AG04450 (cell line): ENCODE measurements around the gene SLC35F1. TPM values are rescaled to one million over a fixed set of nuclear protein-coding genes. Genes with fewer than 3 reads are reported as not detected.

Experiments
- CTCF ChIA-PET: fragments of 300-600, 350-600 bp; formaldehyde crosslinking; extraction: SDS; loops from one replicate; lab custom pipeline; 2022; ENCODE audit warnings: antibody characterized with exemption, inconsistent platforms; lab: Charles Lee
- POLR2A ChIA-PET: fragments of 350-600 bp; formaldehyde crosslinking; extraction: SDS; loops from one replicate; lab custom pipeline; 2021; ENCODE audit warnings: antibody characterized with exemption, inconsistent platforms; lab: Yijun Ruan, JAX
- DNase-seq: peaks from one replicate; pipeline ENCODE4 v3.0.0-alpha.2; 2011; ENCODE audit warnings: low read depth, low spot score
- H3K27ac ChIP-seq: one replicate; pipeline ENCODE4 v1.5.1; 2012; ENCODE audit warnings: low read depth, low read length, control low read depth
- H3K27me3 ChIP-seq: one replicate; pipeline ENCODE4 v1.6.0; 2012; ENCODE audit warnings: low read length; ENCODE audit not compliant: control insufficient read depth, insufficient read depth
- H3K4me3 ChIP-seq: 2 replicates; pipeline ENCODE4 v1.5.1; 2011; ENCODE audit warnings: mild to moderate bottlenecking, low read depth, low read length, control low read depth
- H3K9me3 ChIP-seq: 2 replicates; pipeline ENCODE4 v1.5.1; 2012; ENCODE audit warnings: low read length; ENCODE audit not compliant: control insufficient read depth, insufficient read depth
- CTCF ChIP-seq: IDR thresholded peaks from 2 replicates; pipeline ENCODE4 v1.5.1; 2011; ENCODE audit warnings: low read depth, low read length, control low read depth, inconsistent platforms
- polyA plus RNA-seq: library from polyadenylated mRNA; depleted of rRNA; stranded (reverse); fragments of >200 nt; gene quantifications from 2 replicates; pipeline ENCODE4 v1.2.3, GENCODE V29; 2011

Gene SLC35F1
- polyA plus RNA-seq, 1 experiment: 0.14 TPM

DNA sequence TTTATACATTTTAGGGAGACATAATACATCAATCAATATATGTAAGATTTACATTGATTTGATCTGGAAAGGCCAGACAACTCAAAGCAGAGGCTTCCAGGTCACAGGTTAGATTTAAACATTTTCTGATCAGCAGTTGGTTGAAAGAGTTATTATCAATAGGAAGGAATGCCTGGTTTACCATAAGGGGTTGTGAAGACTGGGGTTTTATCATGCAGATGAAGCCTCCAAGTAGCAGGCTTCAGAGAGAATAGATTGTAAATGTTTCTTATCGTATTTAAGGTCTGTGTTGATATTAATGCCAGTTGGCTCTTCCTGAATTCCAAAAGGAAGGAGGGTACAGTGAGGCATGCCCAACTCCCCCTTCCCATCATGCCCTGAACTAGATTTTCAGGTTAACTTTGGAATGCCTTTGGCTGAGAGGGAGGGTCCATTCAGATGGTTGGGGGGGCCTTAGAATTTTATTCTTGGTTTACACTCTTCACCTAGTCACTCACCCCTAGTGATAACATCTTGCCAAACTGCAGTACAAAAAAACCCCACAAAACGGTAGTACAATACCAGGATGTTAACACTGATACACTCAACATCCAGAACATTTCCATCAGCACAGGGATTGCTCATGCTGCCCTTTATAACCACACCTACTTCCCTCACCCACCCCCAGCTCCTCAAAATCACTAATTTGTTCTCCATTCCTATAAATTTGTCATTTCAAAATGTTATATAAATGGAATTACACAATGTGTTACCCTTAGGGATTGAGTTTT, 381.5 kb downstream of the SLC35F1 start:
- CTCF ChIA-PET: interaction anchor here (1.2 to 8.2 kb wide), 5 partner anchors 13 to 329 kb away, joined by 5 to 102 read pairs (median 87); no protein-coding TSS in a partner anchor

DNA sequence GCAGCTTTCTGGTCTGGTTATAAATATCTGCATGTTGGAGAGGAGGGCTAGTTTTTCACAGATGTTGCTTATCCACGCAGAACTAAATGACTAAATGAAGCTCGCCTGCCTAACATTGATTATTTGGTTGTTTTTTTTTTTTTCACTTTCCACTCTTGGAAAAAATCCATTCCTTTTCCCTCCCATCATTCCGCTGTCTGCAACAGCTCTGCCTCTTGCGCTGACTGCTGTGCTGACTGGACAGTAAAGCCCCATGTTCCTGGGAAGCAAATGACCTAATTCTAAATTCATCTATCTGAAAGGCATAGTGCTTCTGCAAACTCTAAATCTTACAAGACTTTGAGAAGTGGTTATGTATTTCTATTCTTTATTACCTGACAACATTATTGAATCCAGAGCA, 385.5 kb downstream of the SLC35F1 start:
- Histone ChIP-seq H3K4me3 (no peak overlapping the region), H3K27me3 (no peaks in the 10 kb centered on the region), H3K9me3 (no peaks in the 10 kb centered on the region), H3K27ac (no peak overlapping the region)
- DNase-seq: no peak
- no peak for TF ChIP-seq CTCF
- ChIA-PET CTCF (interaction anchor here (1.1 to 1.9 kb wide), 4 partner anchors 8 to 288 kb away, joined by 3 to 9 read pairs (median 4); no protein-coding TSS in a partner anchor), POLR2A (no interaction called here)

More for the DNA sequence above, 381.5 kb downstream of the SLC35F1 start:
- TF ChIP-seq CTCF: peak; percentile 55
- Histone ChIP-seq H3K27me3 (no peaks in the 10 kb centered on the region), H3K4me3 (no peak overlapping the region), H3K9me3 (no peaks in the 10 kb centered on the region), H3K27ac (no peak overlapping the region)
- DNase-seq: no peak
- POLR2A ChIA-PET: no interaction called here

- ChIA-PET CTCF (no interaction called here), POLR2A (no interaction called here)
- Histone ChIP-seq H3K4me3 (no peak overlapping the region), H3K27ac (no peak overlapping the region), H3K27me3 (no peaks in the 10 kb centered on the region), H3K9me3 (no peaks in the 10 kb centered on the region)
- TF ChIP-seq CTCF: no peak
- DNase-seq: no peak
Measured at GRCh38 chr6:118294906-118295305, 387.8 kb downstream of the SLC35F1 start.

- CTCF ChIA-PET: no interaction called here
- Histone ChIP-seq H3K27ac (no peak overlapping the region), H3K9me3 (no peaks in the 10 kb centered on the region), H3K27me3 (no peaks in the 10 kb centered on the region), H3K4me3 (no peak overlapping the region)
- no peak for TF ChIP-seq CTCF
- POLR2A ChIA-PET: interaction anchor here (0.6 kb wide), 1 partner anchor 133 kb away, joined by 3 read pairs; no protein-coding TSS in a partner anchor
- DNase-seq: no peak
Measured at GRCh38 chr6:118295336-118295735, 388.3 kb downstream of the SLC35F1 start.
